ENCODE data around the gene NLGN1.
A peak's percentile ranks its signal among the peaks of the same experiment; 100 is the strongest.

NLGN1 gene

GRCh38 chr3:174276826-174277225 is 879.3 kb downstream of the NLGN1 start:
- no peak for ATAC-seq
- TF ChIP-seq SNAI2 (CRISPR knock-in tag; IDR thresholded peaks at IDR 0.05) (no peak), ZFP30 (CRISPR knock-in tag; IDR thresholded peaks at IDR 0.05) (no peak), OSR1 (CRISPR knock-in tag; IDR thresholded peaks at IDR 0.05) (no peak)
- TF ChIP-seq, protein P1, sequence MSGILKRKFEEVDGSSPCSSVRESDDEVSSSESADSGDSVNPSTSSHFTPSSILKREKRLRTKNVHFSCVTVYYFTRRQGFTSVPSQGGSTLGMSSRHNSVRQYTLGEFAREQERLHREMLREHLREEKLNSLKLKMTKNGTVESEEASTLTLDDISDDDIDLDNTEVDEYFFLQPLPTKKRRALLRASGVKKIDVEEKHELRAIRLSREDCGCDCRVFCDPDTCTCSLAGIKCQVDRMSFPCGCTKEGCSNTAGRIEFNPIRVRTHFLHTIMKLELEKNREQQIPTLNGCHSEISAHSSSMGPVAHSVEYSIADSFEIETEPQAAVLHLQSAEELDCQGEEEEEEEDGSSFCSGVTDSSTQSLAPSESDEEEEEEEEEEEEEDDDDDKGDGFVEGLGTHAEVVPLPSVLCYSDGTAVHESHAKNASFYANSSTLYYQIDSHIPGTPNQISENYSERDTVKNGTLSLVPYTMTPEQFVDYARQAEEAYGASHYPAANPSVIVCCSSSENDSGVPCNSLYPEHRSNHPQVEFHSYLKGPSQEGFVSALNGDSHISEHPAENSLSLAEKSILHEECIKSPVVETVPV (CRISPR knock-in tag; IDR thresholded peaks at IDR 0.05), result no peak

GRCh38 chr3:174278094-174278493 is 880.5 kb downstream of the NLGN1 start:
- TF ChIP-seq ESRRG (CRISPR knock-in tag; IDR thresholded peaks at IDR 0.05), result no peak
- TF ChIP-seq CSDC2 (CRISPR knock-in tag; IDR thresholded peaks at IDR 0.05), result no peak
- no peak for ATAC-seq

DNA sequence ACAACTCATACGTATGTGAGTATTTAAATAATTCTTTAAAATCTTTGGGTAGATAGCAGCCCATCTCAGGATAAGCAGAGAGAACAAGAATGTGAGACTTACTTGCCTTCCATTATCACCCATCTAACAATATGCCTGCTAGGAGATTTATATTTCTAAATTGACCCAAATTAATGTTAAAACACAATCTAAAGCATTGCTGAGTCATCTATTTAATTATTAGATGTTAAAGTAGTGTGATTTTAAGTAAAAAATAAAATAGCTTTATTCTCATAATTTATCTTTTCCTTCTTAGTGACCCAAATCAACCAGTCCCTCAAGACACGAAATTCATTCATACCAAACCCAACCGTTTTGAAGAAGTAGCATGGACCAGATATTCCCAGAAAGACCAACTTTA is 882.6 kb downstream of the NLGN1 start:
- ATAC-seq, result no peak
- TF ChIP-seq, protein P2, sequence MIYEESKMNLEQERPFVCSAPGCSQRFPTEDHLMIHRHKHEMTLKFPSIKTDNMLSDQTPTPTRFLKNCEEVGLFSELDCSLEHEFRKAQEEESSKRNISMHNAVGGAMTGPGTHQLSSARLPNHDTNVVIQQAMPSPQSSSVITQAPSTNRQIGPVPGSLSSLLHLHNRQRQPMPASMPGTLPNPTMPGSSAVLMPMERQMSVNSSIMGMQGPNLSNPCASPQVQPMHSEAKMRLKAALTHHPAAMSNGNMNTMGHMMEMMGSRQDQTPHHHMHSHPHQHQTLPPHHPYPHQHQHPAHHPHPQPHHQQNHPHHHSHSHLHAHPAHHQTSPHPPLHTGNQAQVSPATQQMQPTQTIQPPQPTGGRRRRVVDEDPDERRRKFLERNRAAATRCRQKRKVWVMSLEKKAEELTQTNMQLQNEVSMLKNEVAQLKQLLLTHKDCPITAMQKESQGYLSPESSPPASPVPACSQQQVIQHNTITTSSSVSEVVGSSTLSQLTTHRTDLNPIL (CRISPR knock-in tag; IDR thresholded peaks at IDR 0.05; ENCODE audit: low read depth), result no peak
- TF ChIP-seq BACH2 (CRISPR knock-in tag; IDR thresholded peaks at IDR 0.05; ENCODE audit: borderline replicate concordance) (no peak), ZC3H10 (CRISPR knock-in tag; IDR thresholded peaks at IDR 0.05) (no peak)

DNA sequence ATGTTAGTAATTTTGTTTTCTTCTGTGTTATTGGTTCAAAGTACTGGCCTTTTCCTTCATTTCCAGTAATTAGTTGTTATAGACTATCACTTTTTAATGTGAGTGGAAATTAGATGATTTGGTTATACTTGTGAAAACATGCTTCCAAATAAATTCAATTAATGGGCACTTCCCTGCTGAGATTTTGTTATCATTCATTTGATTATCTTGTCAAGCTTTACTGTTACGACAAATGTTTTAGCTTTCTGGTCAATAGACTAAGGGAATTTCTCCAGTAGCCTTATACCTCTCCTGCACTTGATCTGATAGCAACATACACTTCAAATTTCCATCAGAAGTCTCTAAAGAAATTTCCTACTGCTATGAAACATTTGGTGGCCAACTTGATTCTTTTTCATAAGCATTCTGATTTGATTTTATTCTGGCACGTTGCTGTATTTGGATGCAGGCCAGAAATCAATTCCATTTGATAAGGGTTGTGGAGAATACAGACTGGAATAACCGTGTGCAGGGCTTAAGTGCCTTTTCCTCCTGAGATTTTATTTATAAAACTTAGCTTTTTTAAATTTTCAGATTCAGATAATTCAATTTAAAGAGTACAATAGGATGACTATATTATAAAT is 887.8 kb downstream of the NLGN1 start:
- ATAC-seq, result no peak
- TF ChIP-seq TCF4 (CRISPR knock-in tag; IDR thresholded peaks at IDR 0.05; ENCODE audit: borderline replicate concordance), result peak; percentile 63; the same call in 1 of the 2 replicates
- TF ChIP-seq ZNF8 (CRISPR knock-in tag; IDR thresholded peaks at IDR 0.05), result no peak
- TF ChIP-seq ISL1 (CRISPR knock-in tag; IDR thresholded peaks at IDR 0.05), result peak; percentile 89
- TF ChIP-seq TSHZ2 (CRISPR knock-in tag; IDR thresholded peaks at IDR 0.05), result peak; percentile 82

DNA sequence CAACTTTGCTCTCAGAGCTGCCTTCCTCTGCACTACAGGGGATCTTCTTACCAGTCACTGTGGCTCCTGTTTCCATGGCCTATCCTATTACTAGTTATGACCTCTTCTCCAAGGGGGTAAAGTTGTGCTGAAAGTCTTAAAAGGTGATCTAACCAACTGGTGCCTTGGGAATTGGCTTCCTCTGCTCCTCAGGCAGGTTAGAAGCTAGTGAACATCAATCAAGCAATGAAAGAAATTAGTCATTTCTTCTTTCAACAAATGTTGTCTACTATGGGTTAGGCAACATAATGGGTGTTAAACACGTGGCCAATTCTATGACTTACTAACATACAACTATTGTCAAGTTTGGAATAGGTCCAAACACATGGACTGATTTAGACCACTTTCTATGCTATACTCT is 890.2 kb downstream of the NLGN1 start:
- ATAC-seq, result no peak
- no peak for TF ChIP-seq ZNF565 (CRISPR knock-in tag; conservative IDR thresholded peaks at IDR 0.05; ENCODE audit: low read depth)
- TF ChIP-seq ZNF8 (CRISPR knock-in tag; IDR thresholded peaks at IDR 0.05), result no peak
- TF ChIP-seq ISL1 (CRISPR knock-in tag; IDR thresholded peaks at IDR 0.05), result no peak
- no peak for TF ChIP-seq ZFP30 (CRISPR knock-in tag; IDR thresholded peaks at IDR 0.05)
- TF ChIP-seq, protein P2 (CRISPR knock-in tag; IDR thresholded peaks at IDR 0.05; ENCODE audit: low read depth), result no peak
- TF ChIP-seq SNAI2 (CRISPR knock-in tag; IDR thresholded peaks at IDR 0.05), result no peak
- no peak for TF ChIP-seq POU6F1 (CRISPR knock-in tag; IDR thresholded peaks at IDR 0.05; ENCODE audit: borderline replicate concordance, low read depth)
- no peak for TF ChIP-seq ZFP3 (CRISPR knock-in tag; IDR thresholded peaks at IDR 0.05)
- no peak for TF ChIP-seq RARB (CRISPR knock-in tag; IDR thresholded peaks at IDR 0.05)
- no peak for TF ChIP-seq CSDC2 (CRISPR knock-in tag; IDR thresholded peaks at IDR 0.05)

All from SK-N-SH treated with all-trans-retinoic acid at 6 μM for 48 hours (cell line).